Activated CD8-positive, alpha-beta memory T cell treated with anti-CD3 and anti-CD28 coated beads, Interleukin-2, amount 50 U/mL, for 1 hour (primary cell): ENCODE results near the gene TPM1.
"Not testable (repeated sequence)": the region's sequence is repeated elsewhere in the genome, so short reads cannot be mapped to it uniquely, and the experiment has no call there.

Source experiments
- DNase-seq: peaks from one replicate; pipeline ENCODE4 v3.0.0-alpha.2; 2020; ENCODE audit errors: extremely low read depth

The TPM1 gene

DNA sequence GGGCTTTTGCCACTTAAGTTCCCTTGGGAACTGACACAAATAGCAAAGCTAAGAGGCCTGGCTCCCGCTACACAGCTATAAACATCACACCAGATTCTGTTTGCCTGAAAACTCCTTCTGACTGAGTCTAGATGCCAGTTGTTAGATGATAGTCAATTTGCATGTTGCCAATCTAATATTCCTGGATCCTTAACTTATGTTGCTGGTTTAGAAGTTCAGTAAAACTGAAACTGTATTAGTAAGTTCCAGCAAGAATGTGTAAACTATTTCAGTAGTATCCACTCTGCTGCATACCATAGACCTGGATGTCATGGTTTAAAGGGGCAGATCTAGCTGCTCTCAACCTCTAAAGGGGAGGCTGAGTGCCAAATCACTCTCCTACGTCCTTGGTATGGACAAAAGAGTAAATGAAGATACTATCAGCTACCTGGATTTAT, 52.0 kb downstream of the TPM1 start:
- DNase-seq = no peak

DNA sequence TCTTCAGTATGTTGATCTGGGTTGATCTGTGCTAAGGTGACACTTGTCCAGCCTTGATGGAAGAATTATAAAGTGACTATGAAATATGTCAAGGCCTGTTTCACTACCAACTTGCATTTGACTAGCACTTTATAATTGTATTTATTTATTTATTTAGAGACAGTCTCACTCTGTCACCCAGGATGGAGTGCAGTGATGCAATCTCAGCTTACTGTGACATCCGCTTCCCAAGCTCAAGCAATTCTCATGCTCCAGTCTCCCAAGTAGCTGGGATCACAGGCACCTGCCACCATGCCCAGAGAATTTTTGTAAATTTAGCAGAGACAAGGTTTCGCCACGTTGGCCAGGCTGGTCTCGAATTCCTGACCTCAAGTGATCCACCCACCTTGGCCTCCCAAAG, 53.6 kb downstream of the TPM1 start:
- no peak for DNase-seq

- DNase-seq = not testable (repeated sequence)
Observed at GRCh38 chr15:63098901-63099300, 56.4 kb downstream of the TPM1 start.

DNA sequence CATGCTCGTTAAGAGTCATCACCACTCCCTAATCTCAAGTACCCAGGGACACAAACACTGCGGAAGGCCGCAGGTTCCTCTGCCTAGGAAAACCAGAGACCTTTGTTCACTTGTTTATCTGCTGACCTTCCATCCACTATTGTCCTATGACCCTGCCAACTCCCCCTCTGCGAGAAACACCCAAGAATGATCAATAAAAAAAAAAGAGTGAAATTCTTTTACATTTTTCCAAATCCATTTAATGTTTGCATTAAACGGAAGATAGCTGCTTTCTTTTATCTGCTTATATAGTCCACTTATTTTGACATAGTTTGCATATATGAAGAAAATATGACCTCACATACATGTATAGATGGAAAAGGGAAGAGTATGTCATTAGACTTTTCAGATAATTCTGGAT, 57.0 kb downstream of the TPM1 start:
- DNase-seq = not testable (repeated sequence)

GRCh38 chr15:63103416-63103815, 60.9 kb downstream of the TPM1 start:
- no peak for DNase-seq

- no peak for DNase-seq
Observed at GRCh38 chr15:63104727-63105126, 62.2 kb downstream of the TPM1 start.

DNA sequence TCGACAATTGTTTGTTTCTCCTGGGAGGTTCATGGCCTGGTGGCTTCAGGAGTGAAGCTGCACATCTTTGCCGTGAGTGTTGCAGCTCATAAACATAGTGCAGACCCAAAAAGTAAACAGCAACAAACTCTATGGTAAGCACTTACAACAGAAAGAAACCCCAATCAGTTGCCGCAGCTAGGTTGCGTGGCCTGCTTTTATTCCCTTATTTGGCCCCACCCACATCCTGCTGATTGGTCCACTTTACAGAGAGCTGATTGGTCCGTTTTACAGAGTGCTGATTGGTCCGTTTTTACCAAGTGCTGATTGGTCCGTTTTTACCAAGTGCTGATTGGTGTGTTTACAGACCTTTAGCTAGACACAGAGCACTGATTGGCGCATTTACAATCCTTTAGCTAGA, 62.8 kb downstream of the TPM1 start:
- not testable (repeated sequence) for DNase-seq

DNA sequence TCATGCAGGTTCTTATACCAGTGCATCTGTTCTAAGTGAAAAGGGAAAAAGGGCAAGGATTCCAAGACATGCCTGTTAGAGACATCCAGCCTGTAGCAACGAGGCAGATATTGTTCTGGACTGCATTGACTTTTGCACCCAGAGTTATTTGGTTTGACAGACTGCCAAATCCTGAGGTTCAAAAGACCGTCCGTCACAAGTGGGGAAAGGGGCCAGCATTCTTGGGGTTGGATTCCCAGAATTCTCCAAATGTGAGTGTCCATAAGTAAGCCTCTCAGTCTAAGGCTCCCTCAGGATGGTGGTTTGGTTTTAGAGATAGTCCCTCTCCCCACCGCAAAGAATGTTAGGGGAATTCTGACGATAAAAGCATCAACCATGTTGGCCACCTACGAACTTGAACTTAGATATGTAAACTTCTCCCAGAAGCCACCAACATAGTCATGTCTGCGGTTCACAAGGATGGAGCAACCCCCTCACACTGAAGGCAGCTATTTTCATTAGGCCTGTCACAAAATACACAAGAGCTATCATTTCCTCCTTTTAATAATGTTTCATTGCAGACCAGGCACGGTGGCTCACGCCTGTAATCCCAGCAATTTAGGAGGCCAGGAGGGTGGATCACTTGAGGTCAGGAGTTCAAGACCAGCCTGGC, 65.5 kb downstream of the TPM1 start:
- no peak for DNase-seq

DNA sequence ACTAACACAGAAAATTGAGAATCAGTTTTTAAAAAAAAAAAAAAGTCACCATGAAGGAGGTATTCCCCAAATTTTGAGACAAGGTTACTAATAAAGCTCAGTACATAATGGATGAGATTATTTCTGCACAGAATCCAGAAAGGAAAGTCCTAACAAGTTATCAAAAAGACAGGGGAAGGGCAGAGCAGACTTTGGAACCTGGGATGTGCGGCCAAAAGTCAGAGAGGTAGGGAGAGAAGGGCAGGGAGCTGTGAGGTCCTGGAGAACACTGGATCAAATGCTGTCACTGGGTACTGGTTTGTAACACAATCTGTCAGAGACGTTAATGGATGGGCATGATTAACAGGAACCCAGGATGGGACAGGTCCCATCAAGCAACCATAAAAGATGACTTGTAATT, 67.0 kb downstream of the TPM1 start:
- no peak for DNase-seq

DNA sequence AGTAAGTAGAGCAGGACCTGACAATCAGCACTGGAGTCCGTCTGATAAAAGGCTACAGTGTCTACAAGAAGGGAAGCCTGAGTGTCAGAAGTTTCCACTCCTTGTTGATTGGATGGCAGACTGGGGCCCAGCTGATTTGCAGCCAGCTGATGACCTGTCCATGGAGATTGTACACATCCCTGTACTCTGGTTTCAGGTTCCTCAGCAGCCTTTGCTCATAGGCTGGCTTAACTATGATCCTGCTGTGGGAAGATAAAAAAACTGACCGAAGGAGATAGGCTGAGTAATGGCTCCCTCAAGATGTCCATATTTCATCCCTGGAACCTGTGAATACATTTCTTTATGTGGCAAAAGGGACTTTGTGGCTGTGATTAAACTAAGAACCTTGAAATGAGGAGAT, 67.4 kb downstream of the TPM1 start:
- no peak for DNase-seq

DNA sequence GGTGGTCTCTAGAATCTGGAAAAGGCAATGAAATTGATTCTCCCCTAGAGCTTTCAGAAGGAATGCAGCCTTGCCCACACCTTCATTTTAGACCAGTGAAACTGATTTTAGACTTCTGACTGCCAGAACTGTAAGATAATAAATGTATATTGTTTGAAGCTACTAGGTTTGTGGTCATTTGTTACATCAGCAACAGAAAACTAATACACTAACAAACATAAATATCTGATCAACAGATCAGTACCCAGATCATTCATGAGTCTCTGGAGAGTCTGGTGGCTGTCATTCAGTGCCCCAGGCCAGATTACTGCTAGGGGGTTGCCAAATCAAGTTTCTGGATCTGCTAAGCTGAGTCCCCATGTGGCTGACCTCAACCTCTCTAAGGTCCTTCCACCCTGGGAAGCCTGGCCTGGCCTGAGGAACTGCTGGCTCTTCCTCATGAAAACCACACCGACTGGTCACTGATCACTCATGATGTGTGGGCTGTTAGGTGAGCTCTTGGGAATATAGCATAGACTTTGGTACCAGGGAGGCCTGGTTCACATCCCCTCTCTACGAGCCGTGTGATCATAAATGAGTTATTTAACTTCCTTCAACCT, 68.0 kb downstream of the TPM1 start:
- DNase-seq = no peak

- no peak for DNase-seq
Observed at GRCh38 chr15:63111481-63111880, 68.9 kb downstream of the TPM1 start.

GRCh38 chr15:63112871-63113270, 70.3 kb downstream of the TPM1 start:
- no peak for DNase-seq

DNA sequence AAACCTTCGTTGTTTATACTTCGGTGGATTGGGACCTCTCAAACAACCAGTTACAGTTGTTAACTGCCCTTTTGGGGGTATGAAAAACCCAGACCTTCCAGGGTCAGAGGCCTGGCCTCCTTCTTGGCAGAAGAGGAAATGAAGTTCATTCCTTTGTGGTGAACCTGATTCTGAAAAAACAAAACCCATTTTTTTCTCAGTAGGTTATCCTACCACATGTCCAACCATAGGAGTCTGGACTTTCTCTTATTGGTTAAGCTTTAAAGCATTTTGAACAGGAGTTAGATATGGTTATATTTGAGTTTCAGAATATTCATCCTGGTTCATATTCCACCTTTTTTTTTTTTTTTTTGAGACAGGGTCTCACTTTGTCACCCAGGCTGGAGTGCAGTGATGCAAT, 71.9 kb downstream of the TPM1 start:
- DNase-seq = no peak
